Panc1 (cell line): ENCODE data around the gene TFEB. TPM values are rescaled to one million over a fixed set of nuclear protein-coding genes. Genes with fewer than 3 reads are reported as not detected.

Experiments
- ATAC-seq: fragments of 200-7000 bp; cut with Tn5 transposase; 2 replicates; pipeline ENCODE4 v1.9.1; 2020; ENCODE audit warnings: mild to moderate bottlenecking, moderate library complexity
- BruUV-seq: library from RNA; stranded (reverse); fragments of 400-500 nt; replicated peaks from 2 replicates; lab custom pipeline; 2021; lab: Mats Ljungman, UMichigan
- CTCF ChIA-PET: fragments of 300-600 bp; sonication (Branson Sonifier 250); formaldehyde crosslinking; loops from one replicate; lab custom pipeline; 2022; ENCODE audit warnings: antibody characterized with exemption; lab: Charles Lee
- POLR2A ChIA-PET: fragments of 300-600 bp; sonication (Branson Sonifier 250); formaldehyde crosslinking; loops from one replicate; lab custom pipeline; 2022; ENCODE audit warnings: antibody characterized with exemption; lab: Charles Lee
- DNase-seq: peaks from one replicate; pipeline ENCODE4 v3.0.0-alpha.2; 2010; ENCODE audit warnings: low read depth, low spot score
- H3K27ac ChIP-seq: 2 replicates; pipeline ENCODE4 v1.5.1; 2011; ENCODE audit warnings: mild to moderate bottlenecking, low read length, inconsistent platforms
- H3K27me3 ChIP-seq: fragments of 200-500 bp; sonication (Bioruptor generic); 2 replicates; pipeline ENCODE4 v1.6.0; 2014; ENCODE audit warnings: low read length, inconsistent platforms; ENCODE audit not compliant: control insufficient read depth, insufficient read depth
- H3K36me3 ChIP-seq: fragments of 200-500 bp; sonication (Bioruptor generic); 2 replicates; pipeline ENCODE4 v1.5.1; 2014; ENCODE audit warnings: inconsistent platforms, mild to moderate bottlenecking, low read length, moderate library complexity; ENCODE audit not compliant: control insufficient read depth, insufficient read depth
- H3K4me1 ChIP-seq: 2 replicates; pipeline ENCODE4 v1.5.1; 2011; ENCODE audit warnings: inconsistent platforms, mild to moderate bottlenecking, low read length, moderate library complexity; ENCODE audit not compliant: control insufficient read depth, insufficient read depth
- H3K4me3 ChIP-seq, 2 experiments: 2 replicates each; pipeline ENCODE4 v1.5.1; 2011 to 2012; ENCODE audit warnings: low read depth in 2 of 2, low read length in 2 of 2, mild to moderate bottlenecking in 2 of 2, inconsistent platforms in 1 of 2, moderate library complexity in 1 of 2
- H3K9me3 ChIP-seq: fragments of 200-500 bp; sonication (Bioruptor generic); 2 replicates; pipeline ENCODE4 v1.5.1; 2014; ENCODE audit warnings: low read depth, mild to moderate bottlenecking, inconsistent platforms, low read length, moderate library complexity; ENCODE audit not compliant: control insufficient read depth, insufficient read depth
- POLR2AphosphoS5 ChIP-seq: IDR thresholded peaks from 2 replicates; pipeline ENCODE4 v1.6.1; 2012; ENCODE audit warnings: mild to moderate bottlenecking, low read depth, low read length, moderate library complexity
- REST ChIP-seq, 2 experiments: IDR thresholded peaks; 2 replicates each; pipeline ENCODE4 v1.6.1; 2011 to 2012; ENCODE audit warnings: low read depth in 2 of 2, control low read depth in 1 of 2, low read length in 1 of 2, mild to moderate bottlenecking in 1 of 2, moderate library complexity in 1 of 2; ENCODE audit not compliant: insufficient read depth in 1 of 2
- SIN3A ChIP-seq: IDR thresholded peaks from 2 replicates; pipeline ENCODE4 v1.6.1; 2012; ENCODE audit warnings: low read depth, mild to moderate bottlenecking, low read length, moderate library complexity, borderline replicate concordance; ENCODE audit not compliant: insufficient read depth
- TCF7L2 ChIP-seq: IDR thresholded peaks from 2 replicates; pipeline ENCODE4 v1.6.1; 2011; ENCODE audit warnings: mild to moderate bottlenecking, low read depth, low read length, inconsistent platforms
- in situ Hi-C: cut with HindIII; loops from 2 replicates; pipeline ENCODE4 v1.10.0; 2016; ENCODE audit warnings: low sequenced_read_pairs, low pct_unique_long_range_greater_than_20kb
- intact Hi-C: fragments of 100-400 bp; cut with micrococcal nuclease; formaldehyde crosslinking; loops from one replicate; pipeline ENCODE4 v1.10.0; 2022; ENCODE audit not compliant: unreplicated experiment
- total RNA-seq: library from RNA; stranded (reverse); gene quantifications from one replicate; pipeline ENCODE4 v1.2.1, GENCODE V29; 2021; ENCODE audit not compliant: unreplicated experiment
- TF ChIP-seq, protein P1 (sequence below): fragments of 450-650 bp; IDR thresholded peaks from 2 replicates; pipeline ENCODE4 v1.5.1; 2017; ENCODE audit warnings: mild to moderate bottlenecking

The TFEB gene
- total RNA-seq, 1 experiment from 2014 or later: 13.3 TPM

GRCh38 chr6:41656002-41656691 lies 79.3 kb downstream of the TFEB start:
- no peak overlapping the region for H3K27ac ChIP-seq
- no peak overlapping the region for H3K4me3 ChIP-seq
- TF ChIP-seq REST (IDR thresholded peaks at IDR 0.05; ENCODE audit: insufficient read depth in 1 of 2, low read depth in 2 of 2, low read length in 1 of 2) (no peak), TCF7L2 (no peak)
- TF ChIP-seq, protein P1, sequence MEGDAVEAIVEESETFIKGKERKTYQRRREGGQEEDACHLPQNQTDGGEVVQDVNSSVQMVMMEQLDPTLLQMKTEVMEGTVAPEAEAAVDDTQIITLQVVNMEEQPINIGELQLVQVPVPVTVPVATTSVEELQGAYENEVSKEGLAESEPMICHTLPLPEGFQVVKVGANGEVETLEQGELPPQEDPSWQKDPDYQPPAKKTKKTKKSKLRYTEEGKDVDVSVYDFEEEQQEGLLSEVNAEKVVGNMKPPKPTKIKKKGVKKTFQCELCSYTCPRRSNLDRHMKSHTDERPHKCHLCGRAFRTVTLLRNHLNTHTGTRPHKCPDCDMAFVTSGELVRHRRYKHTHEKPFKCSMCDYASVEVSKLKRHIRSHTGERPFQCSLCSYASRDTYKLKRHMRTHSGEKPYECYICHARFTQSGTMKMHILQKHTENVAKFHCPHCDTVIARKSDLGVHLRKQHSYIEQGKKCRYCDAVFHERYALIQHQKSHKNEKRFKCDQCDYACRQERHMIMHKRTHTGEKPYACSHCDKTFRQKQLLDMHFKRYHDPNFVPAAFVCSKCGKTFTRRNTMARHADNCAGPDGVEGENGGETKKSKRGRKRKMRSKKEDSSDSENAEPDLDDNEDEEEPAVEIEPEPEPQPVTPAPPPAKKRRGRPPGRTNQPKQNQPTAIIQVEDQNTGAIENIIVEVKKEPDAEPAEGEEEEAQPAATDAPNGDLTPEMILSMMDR: no peak
- in situ Hi-C loops (no loop called here), intact Hi-C loops (no loop called here)
- no TSS peak for BruUV-seq
- H3K9me3 ChIP-seq: no peaks in the 10 kb centered on the region
- CTCF ChIA-PET: interaction anchor here (0.5 kb wide), 1 partner anchor 187 kb away, joined by 3 read pairs; no protein-coding TSS in a partner anchor
- H3K27me3 ChIP-seq: no peaks in the 10 kb centered on the region
- ATAC-seq (peak; percentile 73), DNase-seq (no peak)
- peaks cover 3% of the 10 kb centered on the region; the same call in 1 of the 2 replicates for H3K4me1 ChIP-seq
- POLR2A ChIA-PET: no interaction called here
- H3K36me3 ChIP-seq: no peaks in the 10 kb centered on the region

DNA sequence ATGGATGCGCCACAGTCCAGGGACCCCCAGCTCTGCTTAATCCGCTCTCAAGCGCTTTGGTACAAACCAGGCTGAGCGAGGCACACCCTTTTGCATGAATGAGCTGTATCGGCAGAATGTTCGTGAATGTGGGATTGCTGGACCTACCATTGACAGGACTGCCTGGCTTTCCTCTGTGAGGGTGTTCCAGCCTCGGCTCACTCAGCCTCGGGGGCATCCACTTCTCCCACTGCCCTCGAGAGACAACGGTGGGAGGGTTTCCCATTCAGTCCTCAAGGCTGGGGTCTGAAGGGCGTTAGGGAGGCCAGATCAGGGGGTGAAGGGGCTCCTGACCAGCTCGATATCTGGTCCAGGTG lies 79.8 kb downstream of the TFEB start:
- no peak overlapping the region for H3K27ac ChIP-seq
- no peaks in the 10 kb centered on the region for H3K9me3 ChIP-seq
- no peak overlapping the region for H3K4me3 ChIP-seq
- TF ChIP-seq TCF7L2 (no peak), REST (IDR thresholded peaks at IDR 0.05; ENCODE audit: insufficient read depth in 1 of 2, low read depth in 2 of 2, low read length in 1 of 2) (no peak), POLR2AphosphoS5 (no peak), SIN3A (no peak)
- TF ChIP-seq, protein P1: no peak
- no peaks in the 10 kb centered on the region for H3K36me3 ChIP-seq
- no peaks in the 10 kb centered on the region for H3K27me3 ChIP-seq
- no peak for DNase-seq
- intact Hi-C loops: no loop called here
- in situ Hi-C loops: no loop called here
- ChIA-PET POLR2A (no interaction called here), CTCF (interaction anchor here (0.6 kb wide), 1 partner anchor 231 kb away, joined by 5 read pairs; no protein-coding TSS in a partner anchor)
- peaks cover 3% of the 10 kb centered on the region; the same call in 1 of the 2 replicates for H3K4me1 ChIP-seq
- BruUV-seq: no TSS peak
- 0 out of 2 replicates have a peak, but pooled peaks have one; percentile 5 for ATAC-seq
